ENCODE data around the gene KLC1. TPM values are rescaled to one million over a fixed set of nuclear protein-coding genes. Genes with fewer than 3 reads are reported as not detected.

Gene KLC1
- total RNA-seq, 1 experiment from 2014 or later: 121 TPM

GRCh38 chr14:103671911-103672310 is 42.9 kb downstream of the KLC1 start:
- Histone ChIP-seq H3K4me3 (replicated peaks in 1 of 2; ENCODE audit: low read depth in 1 of 2, low read length in 2 of 2) (no peak overlapping the region), H3K4me2 (ENCODE audit: low read length) (no peak overlapping the region), H3K9ac (ENCODE audit: low read length) (no peak overlapping the region), H3K27ac (ENCODE audit: low read depth, low read length) (no peak overlapping the region), H3K9me2 (ENCODE audit: insufficient read depth) (no peaks in the 10 kb centered on the region), H3K9me3 (ENCODE audit: control insufficient read depth in 1 of 2, insufficient read depth in 1 of 2, low read depth in 1 of 2, low read length in 2 of 2) (no peaks in the 10 kb centered on the region), H2AFZ (ENCODE audit: low read depth, low read length, poor library complexity, severe bottlenecking) (no peak overlapping the region), H3K4me1 (ENCODE audit: control insufficient read depth in 1 of 2, insufficient read depth in 2 of 2, low read length in 2 of 2) (no peaks in the 10 kb centered on the region), H3K27me3 (ENCODE audit: insufficient read depth, low read length) (no peaks in the 10 kb centered on the region), H4K20me1 (ENCODE audit: insufficient read depth) (no peaks in the 10 kb centered on the region), H3K79me2 (ENCODE audit: insufficient read depth, low read length) (peaks cover 16% of the 10 kb centered on the region), H3K36me3 (ENCODE audit: control insufficient read depth in 1 of 2, insufficient read depth in 2 of 2, low read length in 2 of 2) (peaks cover 50 to 56% of the 10 kb centered on the region in 2 experiments)
- CTCF ChIA-PET: no interaction called here
- no peak for DNase-seq (ENCODE audit: low read depth, low spot score)
- RAD21 ChIA-PET (ENCODE audit: low non-redundant PET in 1 of 2, low total read pairs in 2 of 2, uncharacterized antibody in 2 of 2, unreplicated experiment in 2 of 2): no interaction called here
- ATAC-seq: no peak
- POLR2A ChIA-PET: no interaction called here
- intact Hi-C loops (cut with micrococcal nuclease): no loop called here
- no TSS peak for BruUV-seq (replicated peaks)
- TF ChIP-seq EGR1 (IDR thresholded peaks at IDR 0.05; ENCODE audit: low read depth): no peak
- TF ChIP-seq RAD21 (IDR thresholded peaks at IDR 0.05; ENCODE audit: low read depth): no peak
- no peak for TF ChIP-seq YY1 (IDR thresholded peaks at IDR 0.05; ENCODE audit: extremely low read depth, insufficient replicate concordance, low read depth, low read length)
- TF ChIP-seq REST (IDR thresholded peaks at IDR 0.05; ENCODE audit: low read depth): no peak
- TF ChIP-seq SIN3A (IDR thresholded peaks at IDR 0.05; ENCODE audit: low read depth): no peak
- TF ChIP-seq CEBPB (IDR thresholded peaks at IDR 0.05; ENCODE audit: low read depth): no peak
- TF ChIP-seq POLR2AphosphoS5 (IDR thresholded peaks at IDR 0.05; ENCODE audit: low read depth, low read length): no peak
- TF ChIP-seq EZH2phosphoT487 (IDR thresholded peaks at IDR 0.05; ENCODE audit: borderline replicate concordance): no peak
- no peak for TF ChIP-seq ZFX (IDR thresholded peaks at IDR 0.05)
- TF ChIP-seq POLR2A (IDR thresholded peaks at IDR 0.05; ENCODE audit: borderline replicate concordance, extremely low read depth, insufficient read depth, insufficient read length): no peak
- TF ChIP-seq ELF1 (IDR thresholded peaks at IDR 0.05; ENCODE audit: borderline replicate concordance, low read depth): no peak
- no peak for TF ChIP-seq CTCF (IDR thresholded peaks at IDR 0.05 in 2 of 3, conservative IDR thresholded peaks at IDR 0.05 in 1 of 3; ENCODE audit: borderline replicate concordance in 1 of 3, insufficient read depth in 1 of 3, low read depth in 2 of 3, low read length in 2 of 3)
- TF ChIP-seq MAX (IDR thresholded peaks at IDR 0.05): no peak
- TF ChIP-seq FOSL1 (IDR thresholded peaks at IDR 0.05; ENCODE audit: low read depth): no peak
- no peak for TF ChIP-seq ZBTB33 (IDR thresholded peaks at IDR 0.05; ENCODE audit: extremely low read depth, insufficient replicate concordance, low read length)
- TF ChIP-seq SRF (IDR thresholded peaks at IDR 0.05; ENCODE audit: low read depth): no peak
- TF ChIP-seq SP1 (IDR thresholded peaks at IDR 0.05; ENCODE audit: low read depth): no peak

All from HCT116 (cell line).